Stimulated activated CD8-positive, alpha-beta memory T cell treated with anti-CD3 and anti-CD28 coated beads, Interleukin-4, amount 100 ng/mL, for 48 hours (primary cell): ENCODE data around the gene GRIN3A.
"Not testable (repeated sequence)": the region's sequence is repeated elsewhere in the genome, so short reads cannot be mapped to it uniquely, and the experiment has no call there.

ENCODE experiments used
- DNase-seq: peaks from one replicate; pipeline ENCODE4 v3.0.0-alpha.2; 2020

GRIN3A gene

GRCh38 chr9:101631892-101632291 is 106.6 kb downstream of the GRIN3A start:
- no peak for DNase-seq

GRCh38 chr9:101629636-101630035 is 108.8 kb downstream of the GRIN3A start:
- no peak for DNase-seq

DNA sequence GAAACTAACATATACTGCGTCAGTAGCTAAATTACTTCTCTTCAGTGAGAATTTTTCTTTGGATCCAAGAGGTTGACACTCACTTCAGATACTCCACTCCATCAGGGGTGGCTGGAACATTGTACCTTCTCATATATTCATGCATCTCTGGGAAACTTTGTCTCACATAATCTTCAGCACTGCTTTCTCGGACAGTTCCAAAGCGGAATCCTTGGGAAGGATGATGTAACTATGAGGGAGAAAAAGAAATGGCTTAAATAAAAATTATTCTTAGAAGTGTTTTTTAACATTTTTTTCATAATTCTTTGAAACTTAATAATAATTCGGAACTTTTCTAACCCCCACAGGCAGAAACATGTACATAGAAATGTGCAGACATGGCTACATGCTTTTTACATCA is 110.3 kb downstream of the GRIN3A start:
- DNase-seq, result no peak

- no peak for DNase-seq
Measured at GRCh38 chr9:101626295-101626694, 112.2 kb downstream of the GRIN3A start.

- no peak for DNase-seq
Measured at GRCh38 chr9:101625876-101626275, 112.6 kb downstream of the GRIN3A start.

DNA sequence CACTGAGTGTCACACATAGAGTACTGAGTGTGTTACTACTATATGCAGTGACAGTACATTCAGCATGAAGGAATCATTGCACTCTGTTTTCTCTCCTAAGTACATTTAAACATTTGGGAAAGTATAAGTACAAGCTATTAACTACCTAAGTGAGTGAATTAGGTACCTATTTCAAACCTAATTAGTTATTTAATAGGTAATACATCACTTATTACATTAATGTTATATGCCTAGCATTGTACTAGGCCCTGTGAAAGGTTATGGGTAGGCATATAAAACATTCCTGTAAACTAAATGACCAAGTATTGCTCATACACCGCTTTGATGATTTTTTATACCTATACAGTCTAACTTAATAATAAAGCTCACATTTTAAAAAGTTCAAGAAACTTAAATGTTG is 118.0 kb downstream of the GRIN3A start:
- no peak for DNase-seq

- no peak for DNase-seq
Measured at GRCh38 chr9:101618698-101619097, 119.7 kb downstream of the GRIN3A start.

GRCh38 chr9:101605547-101605946 is 132.9 kb downstream of the GRIN3A start:
- no peak for DNase-seq

DNA sequence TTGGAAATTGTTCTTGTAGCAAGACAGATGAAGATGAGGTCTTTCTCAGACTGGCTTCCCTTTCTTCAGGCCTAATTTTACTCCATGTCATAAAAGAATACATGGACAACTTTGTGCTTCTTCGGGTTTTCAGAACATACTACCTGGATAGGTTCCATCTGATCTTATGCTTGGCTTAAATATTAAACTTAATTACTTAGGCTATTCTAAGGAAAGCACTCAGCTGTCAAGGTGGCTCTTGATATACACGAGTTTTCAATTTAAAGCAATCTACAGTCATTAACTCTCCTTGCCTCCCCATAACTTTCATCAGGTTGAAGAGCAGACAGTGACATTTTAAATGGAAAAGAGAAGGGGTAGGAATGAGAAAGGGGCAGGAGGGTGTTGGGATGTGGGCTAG is 134.2 kb downstream of the GRIN3A start:
- no peak for DNase-seq

DNA sequence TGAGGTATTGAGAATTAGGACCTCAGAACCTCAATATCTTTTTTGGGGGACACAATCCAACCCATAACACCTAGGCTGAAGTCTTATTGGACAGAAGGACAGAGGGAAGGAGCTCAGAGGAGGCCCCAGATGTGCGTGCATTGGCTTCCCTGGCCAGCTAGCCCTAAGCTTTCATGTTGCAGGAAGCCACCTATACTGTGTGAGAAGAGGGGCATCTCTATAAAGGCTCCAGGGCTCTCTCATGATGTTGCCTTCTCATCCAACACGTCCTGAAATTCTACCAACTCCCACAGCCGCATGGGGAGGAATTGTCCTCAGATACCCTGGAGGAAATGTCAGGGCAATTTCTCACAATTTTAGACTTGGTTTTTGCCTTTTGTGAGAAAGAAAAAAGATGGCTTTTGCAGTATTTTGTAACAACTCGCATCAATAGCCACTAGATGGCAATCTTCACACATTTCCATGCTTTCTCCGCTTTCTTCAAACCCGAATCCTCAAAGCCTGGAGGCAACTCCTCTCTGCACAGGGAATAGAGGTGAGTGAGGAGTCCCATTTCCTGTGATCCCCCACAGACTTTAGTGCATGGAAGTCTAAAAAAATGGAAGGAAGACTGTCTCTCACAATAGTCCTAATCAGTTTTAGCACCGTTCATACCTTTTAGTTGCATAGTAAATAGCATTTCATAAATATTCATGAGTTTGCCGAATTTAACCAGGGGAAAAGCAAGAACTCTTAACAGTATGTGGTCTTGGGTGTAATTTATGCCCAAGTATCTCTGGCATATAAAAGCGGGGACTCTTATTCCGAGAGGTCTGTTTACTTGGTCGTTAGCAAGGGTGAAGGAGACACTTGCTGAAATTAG is 136.3 kb downstream of the GRIN3A start:
- DNase-seq, result no peak

GRCh38 chr9:101594796-101595195 is 143.7 kb downstream of the GRIN3A start, which contains the start of gene PPP3R2:
PPP3R2 (minus strand) TSS chr9:101594969; CDS start chr9:101594921, 48 bp downstream.
- no peak for DNase-seq

DNA sequence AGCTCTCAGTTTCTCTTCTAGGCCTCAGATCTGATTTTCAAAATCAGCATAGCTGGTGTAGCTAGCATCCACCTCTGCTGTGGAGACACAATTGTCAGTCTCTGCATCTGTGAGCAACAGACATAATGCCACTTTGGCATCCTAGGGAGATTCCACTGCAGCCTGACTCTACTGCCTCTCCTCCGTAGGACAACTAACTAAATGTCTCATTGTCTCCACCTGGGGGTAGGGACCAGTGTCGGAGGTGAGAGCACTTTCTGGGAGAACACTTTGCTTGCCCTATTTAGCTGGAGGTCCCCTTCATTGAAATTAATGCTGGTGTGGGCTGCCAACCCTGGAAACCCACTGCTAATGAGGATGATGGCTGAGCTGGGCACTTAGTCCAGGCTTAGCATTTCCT is 145.1 kb downstream of the GRIN3A start:
- DNase-seq, result no peak

DNA sequence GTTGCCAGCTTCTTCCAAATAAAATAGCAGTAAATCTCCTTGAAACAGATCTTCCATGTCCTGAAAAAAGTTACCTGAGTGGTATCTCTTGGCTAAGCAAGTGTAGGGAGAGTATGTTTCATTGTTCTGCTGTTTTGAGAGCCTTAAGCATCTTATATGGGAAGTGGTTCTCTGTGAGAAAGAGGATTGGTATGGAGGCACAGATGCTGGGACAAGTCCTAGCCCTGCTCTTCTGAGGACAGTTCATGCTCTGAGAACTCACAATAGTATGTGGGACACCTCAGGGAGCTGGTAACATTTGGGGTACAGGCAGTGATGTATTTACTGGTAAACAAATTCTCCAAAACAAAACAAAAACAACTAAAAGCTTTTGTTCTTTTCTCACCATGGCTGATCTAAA is 145.7 kb downstream of the GRIN3A start:
- DNase-seq, result no peak

DNA sequence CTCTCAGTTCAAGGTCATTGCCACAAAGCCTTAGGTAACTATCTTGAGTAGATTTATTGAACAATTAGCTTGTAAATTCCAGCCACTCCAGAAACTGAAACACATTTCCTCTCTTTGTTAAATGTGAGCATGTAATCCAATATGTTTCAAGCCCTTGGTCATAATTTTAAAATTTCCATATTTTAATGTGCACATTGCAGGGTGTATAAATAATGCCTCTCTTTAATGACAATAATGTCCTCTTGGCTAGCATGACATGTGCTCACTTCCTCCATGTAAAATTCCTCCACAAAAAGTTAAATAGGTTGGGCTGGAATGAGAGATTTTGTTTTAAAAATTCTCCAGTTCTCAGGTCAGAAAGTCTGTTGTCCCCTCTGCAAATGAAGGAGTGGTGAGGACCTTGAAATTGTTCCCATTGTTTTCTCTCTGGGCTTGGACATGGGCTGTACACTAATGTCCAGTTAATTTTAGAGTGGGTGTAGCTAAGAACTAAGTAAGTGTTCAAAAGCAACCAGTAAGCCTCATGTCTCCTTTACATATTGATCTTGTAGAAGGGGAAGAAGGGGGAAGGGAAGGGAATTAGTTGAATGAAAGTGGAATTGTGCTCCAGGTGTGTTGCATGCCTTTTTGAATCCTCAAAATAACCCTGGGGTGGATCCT is 146.5 kb downstream of the GRIN3A start:
- DNase-seq, result no peak

- DNase-seq, result no peak
Measured at GRCh38 chr9:101590901-101591300, 147.5 kb downstream of the GRIN3A start.

- not testable (repeated sequence) for DNase-seq
Measured at GRCh38 chr9:101590074-101590473, 148.4 kb downstream of the GRIN3A start.

GRCh38 chr9:101587332-101588043 is 151.0 kb downstream of the GRIN3A start:
- no peak for DNase-seq

GRCh38 chr9:101586651-101587050 is 151.8 kb downstream of the GRIN3A start:
- DNase-seq, result no peak

GRCh38 chr9:101585740-101586139 is 152.7 kb downstream of the GRIN3A start:
- no peak for DNase-seq

DNA sequence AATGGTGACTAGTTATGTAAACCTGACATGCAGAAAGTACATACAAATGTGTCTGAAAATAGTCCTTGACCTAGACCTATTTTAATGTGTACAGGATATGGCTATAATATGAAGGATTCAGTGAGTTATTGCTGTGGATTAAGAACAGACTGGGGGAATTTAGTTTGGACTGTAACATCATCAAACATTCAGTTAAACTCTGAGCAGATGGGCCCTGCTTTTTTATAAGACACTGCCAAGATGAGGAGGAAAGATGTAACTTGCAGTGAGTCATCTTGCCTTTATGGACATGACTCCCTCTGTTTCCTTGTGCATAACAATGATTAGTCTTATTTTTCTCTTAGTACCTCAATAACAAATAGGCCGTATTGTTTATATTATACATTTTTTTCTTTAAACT is 155.9 kb downstream of the GRIN3A start:
- no peak for DNase-seq

DNA sequence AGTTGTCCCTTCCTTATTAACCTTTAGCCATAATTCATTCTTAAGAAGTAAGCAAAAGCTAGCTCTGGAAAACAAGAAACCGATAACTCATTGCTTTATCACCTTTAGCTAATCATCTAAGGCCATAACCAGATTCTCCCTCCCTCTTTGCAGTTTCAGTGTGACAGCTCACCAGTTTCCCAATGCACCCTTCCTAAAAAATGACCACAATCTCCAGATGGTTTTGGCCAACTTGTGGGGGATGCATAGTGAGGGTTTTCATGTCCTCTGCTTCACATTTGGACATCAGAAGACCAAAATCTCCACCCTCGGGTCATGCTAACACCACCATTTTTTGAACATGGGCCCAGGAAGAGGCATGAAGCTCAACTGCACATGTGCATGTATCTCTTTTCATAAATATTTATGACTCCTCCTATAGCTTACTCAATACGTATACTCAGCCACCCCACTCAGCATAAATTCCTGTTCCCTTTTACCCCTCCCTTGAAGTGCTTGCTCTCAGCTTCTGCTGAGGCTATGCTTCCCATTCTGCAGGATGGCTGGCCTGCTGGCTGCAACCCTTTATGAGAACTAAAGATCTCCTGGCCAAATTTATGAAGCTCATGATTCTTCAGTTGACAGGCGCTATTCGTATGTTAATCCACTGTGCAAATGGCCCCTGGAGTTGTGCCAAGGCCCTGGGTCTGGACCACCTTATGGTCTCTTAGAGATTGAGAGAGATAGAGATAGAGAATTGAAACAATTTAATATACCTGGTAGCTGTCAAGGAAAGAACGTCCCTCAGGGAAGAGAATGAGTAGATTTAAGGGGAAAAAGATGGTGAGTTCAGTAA is 158.5 kb downstream of the GRIN3A start:
- no peak for DNase-seq

DNA sequence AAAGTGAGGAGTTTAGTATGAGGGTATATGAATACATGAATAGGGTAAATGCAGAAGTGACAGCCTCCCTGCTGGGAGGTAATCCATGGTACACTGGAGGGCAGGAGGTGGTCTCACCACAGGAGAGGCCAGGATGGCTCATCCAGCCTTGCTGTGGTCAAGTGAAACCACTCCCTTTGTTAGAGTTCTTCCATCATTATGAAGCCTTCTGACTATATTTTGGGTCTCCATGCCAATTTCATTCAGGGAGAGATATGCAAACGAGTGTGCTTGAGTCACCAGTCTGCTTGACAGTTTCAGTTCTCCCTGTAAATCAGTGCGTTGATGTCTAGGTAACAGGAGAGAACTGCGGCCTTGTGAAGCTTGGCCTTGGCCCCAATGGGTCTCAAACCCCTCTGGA is 160.1 kb downstream of the GRIN3A start:
- no peak for DNase-seq
